Neural progenitor cell (in vitro differentiated cells): ENCODE data around the gene MEG3. TPM values are rescaled to one million over a fixed set of nuclear protein-coding genes. Genes with fewer than 3 reads are reported as not detected.

Experiments
- DNase-seq: peaks from one replicate; pipeline ENCODE4 v3.0.0-alpha.2; 2016; ENCODE audit warnings: low spot score
- H2AFZ ChIP-seq: fragments of 200-600 bp; sonication (generic); replicated peaks from 2 replicates; pipeline ENCODE4 v1.6.1; 2016; ENCODE audit warnings: antibody characterized with exemption
- H3F3A ChIP-seq: fragments of 200-600 bp; sonication (generic); 2 replicates; pipeline ENCODE4 v1.6.1; 2016; ENCODE audit warnings: antibody characterized with exemption, low read depth
- H3K27ac ChIP-seq: fragments of 200-600 bp; sonication (generic); 2 replicates; pipeline ENCODE4 v1.5.1; 2016; ENCODE audit warnings: mild to moderate bottlenecking
- H3K27me3 ChIP-seq: fragments of 200-600 bp; sonication (generic); 2 replicates; pipeline ENCODE4 v1.6.1; 2016; ENCODE audit warnings: mild to moderate bottlenecking, moderate library complexity
- H3K36me3 ChIP-seq: fragments of 200-600 bp; sonication (generic); 2 replicates; pipeline ENCODE4 v1.5.1; 2016
- H3K4me1 ChIP-seq: fragments of 200-600 bp; sonication (generic); 2 replicates; pipeline ENCODE4 v1.6.1; 2016; ENCODE audit warnings: mixed run types
- H3K4me2 ChIP-seq: fragments of 200-600 bp; sonication (generic); 2 replicates; pipeline ENCODE4 v1.6.1; 2016
- H3K4me3 ChIP-seq: fragments of 200-600 bp; sonication (generic); 2 replicates; pipeline ENCODE4 v1.5.1; 2016
- H3K79me2 ChIP-seq: fragments of 200-600 bp; sonication (generic); 2 replicates; pipeline ENCODE4 v1.6.1; 2016; ENCODE audit warnings: low read depth
- H3K9ac ChIP-seq: fragments of 200-600 bp; sonication (generic); 2 replicates; pipeline ENCODE4 v1.6.1; 2016
- H3K9me3 ChIP-seq: fragments of 200-600 bp; sonication (generic); 2 replicates; pipeline ENCODE4 v1.5.1; 2016; ENCODE audit warnings: low read depth
- H4K20me1 ChIP-seq: fragments of 200-600 bp; sonication (generic); 2 replicates; pipeline ENCODE4 v1.6.1; 2016; ENCODE audit warnings: low read depth
- H3K27ac Mint-ChIP-seq: 3 replicates; pipeline ENCODE4 v1.8.0; 2021; ENCODE audit warnings: mixed read lengths
- H3K27me3 Mint-ChIP-seq: 2 replicates; pipeline ENCODE4 v1.8.0; 2022; ENCODE audit warnings: low read depth, mild to moderate bottlenecking, inconsistent platforms, moderate library complexity, mixed read lengths; ENCODE audit not compliant: insufficient read depth
- H3K36me3 Mint-ChIP-seq: 3 replicates; pipeline ENCODE4 v1.8.0; 2021; ENCODE audit warnings: mixed read lengths
- H3K4me1 Mint-ChIP-seq: 3 replicates; pipeline ENCODE4 v1.8.0; 2021; ENCODE audit warnings: mixed read lengths
- H3K4me3 Mint-ChIP-seq: 3 replicates; pipeline ENCODE4 v1.8.0; 2021; ENCODE audit warnings: mild to moderate bottlenecking, moderate library complexity, mixed read lengths
- H3K9me3 Mint-ChIP-seq: 3 replicates; pipeline ENCODE4 v1.8.0; 2020; ENCODE audit warnings: mixed read lengths
- EZH2 ChIP-seq: fragments of 200-600 bp; sonication (generic); IDR thresholded peaks from 2 replicates; pipeline ENCODE4 v1.6.1; 2017; ENCODE audit warnings: antibody characterized with exemption, mild to moderate bottlenecking, moderate library complexity
- EZH2phosphoT487 ChIP-seq: fragments of 200-600 bp; sonication (generic); IDR thresholded peaks from 2 replicates; pipeline ENCODE4 v1.6.1; 2017; ENCODE audit warnings: antibody characterized with exemption
- total RNA-seq: library from RNA; depleted of rRNA; stranded (reverse); fragments of >200 nt; gene quantifications from 2 replicates; pipeline ENCODE4 v1.2.3, GENCODE V29; 2015; ENCODE audit warnings: low replicate concordance
- TF ChIP-seq, protein P1 (sequence below): fragments of 200-600 bp; sonication (generic); IDR thresholded peaks from 2 replicates; pipeline ENCODE4 v1.5.1; 2017; ENCODE audit warnings: antibody characterized with exemption, mild to moderate bottlenecking

The MEG3 gene
- total RNA-seq, 1 donor from 2014 or later: 10.6 TPM

- Mint-ChIP-seq H3K27ac (peak overlapping the region; percentile 29), H3K27me3 (peaks cover 6% of the 10 kb centered on the region), H3K9me3 (peaks cover 2% of the 10 kb centered on the region), H3K4me3 (no peak overlapping the region), H3K36me3 (no peaks in the 10 kb centered on the region), H3K4me1 (peaks cover 29% of the 10 kb centered on the region)
- H3K4me2 ChIP-seq: no peak overlapping the region
- TF ChIP-seq, protein P1, sequence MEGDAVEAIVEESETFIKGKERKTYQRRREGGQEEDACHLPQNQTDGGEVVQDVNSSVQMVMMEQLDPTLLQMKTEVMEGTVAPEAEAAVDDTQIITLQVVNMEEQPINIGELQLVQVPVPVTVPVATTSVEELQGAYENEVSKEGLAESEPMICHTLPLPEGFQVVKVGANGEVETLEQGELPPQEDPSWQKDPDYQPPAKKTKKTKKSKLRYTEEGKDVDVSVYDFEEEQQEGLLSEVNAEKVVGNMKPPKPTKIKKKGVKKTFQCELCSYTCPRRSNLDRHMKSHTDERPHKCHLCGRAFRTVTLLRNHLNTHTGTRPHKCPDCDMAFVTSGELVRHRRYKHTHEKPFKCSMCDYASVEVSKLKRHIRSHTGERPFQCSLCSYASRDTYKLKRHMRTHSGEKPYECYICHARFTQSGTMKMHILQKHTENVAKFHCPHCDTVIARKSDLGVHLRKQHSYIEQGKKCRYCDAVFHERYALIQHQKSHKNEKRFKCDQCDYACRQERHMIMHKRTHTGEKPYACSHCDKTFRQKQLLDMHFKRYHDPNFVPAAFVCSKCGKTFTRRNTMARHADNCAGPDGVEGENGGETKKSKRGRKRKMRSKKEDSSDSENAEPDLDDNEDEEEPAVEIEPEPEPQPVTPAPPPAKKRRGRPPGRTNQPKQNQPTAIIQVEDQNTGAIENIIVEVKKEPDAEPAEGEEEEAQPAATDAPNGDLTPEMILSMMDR: no peak
- TF ChIP-seq EZH2: no peak
- TF ChIP-seq EZH2phosphoT487: no peak
- H3F3A ChIP-seq: peaks cover 10% of the 10 kb centered on the region
- H2AFZ ChIP-seq: no peak overlapping the region
- peaks cover 13% of the 10 kb centered on the region for H3K4me1 ChIP-seq
- no peak overlapping the region for H3K4me3 ChIP-seq
- no peaks in the 10 kb centered on the region for H4K20me1 ChIP-seq
- H3K27me3 ChIP-seq: no peaks in the 10 kb centered on the region
- no peak overlapping the region for H3K27ac ChIP-seq
- no peaks in the 10 kb centered on the region for H3K79me2 ChIP-seq
- no peaks in the 10 kb centered on the region for H3K36me3 ChIP-seq
- H3K9me3 ChIP-seq: no peaks in the 10 kb centered on the region
- no peak for DNase-seq
- no peak overlapping the region for H3K9ac ChIP-seq
Measured at GRCh38 chr14:100819829-100820475, 6.0 kb upstream of the MEG3 start.

DNA sequence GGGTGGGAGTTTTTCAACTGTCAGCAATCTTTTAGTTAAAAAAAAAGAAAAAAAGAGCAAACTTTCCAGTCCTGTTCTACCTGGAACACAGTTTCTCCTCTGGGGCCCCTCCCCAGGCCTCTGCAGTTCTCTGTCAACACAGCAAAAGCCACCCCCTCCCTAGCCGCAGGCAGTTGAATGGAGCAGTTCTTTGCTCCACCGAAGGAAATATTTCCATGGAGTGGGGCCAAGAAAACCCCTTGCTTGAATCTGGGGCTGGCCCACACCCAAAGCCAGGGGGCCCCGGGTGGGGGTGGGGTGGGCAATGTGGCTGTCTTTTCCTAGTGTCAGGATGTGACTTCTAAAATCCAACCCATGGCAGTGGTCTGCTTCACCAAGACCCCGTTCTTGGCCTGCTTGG lies 5.0 kb upstream of the MEG3 start:
- Mint-ChIP-seq H3K27ac (no peak overlapping the region), H3K36me3 (no peaks in the 10 kb centered on the region), H3K4me1 (peaks cover 22% of the 10 kb centered on the region), H3K9me3 (peaks cover 10% of the 10 kb centered on the region), H3K4me3 (no peak overlapping the region), H3K27me3 (peaks cover 10% of the 10 kb centered on the region)
- H2AFZ ChIP-seq: no peak overlapping the region
- no peak overlapping the region for H3K4me2 ChIP-seq
- DNase-seq: no peak
- H3K27me3 ChIP-seq: no peaks in the 10 kb centered on the region
- TF ChIP-seq EZH2 (no peak), EZH2phosphoT487 (no peak)
- H3K4me3 ChIP-seq: no peak overlapping the region
- H3F3A ChIP-seq: peaks cover 9% of the 10 kb centered on the region
- no peaks in the 10 kb centered on the region for H3K9me3 ChIP-seq
- no peaks in the 10 kb centered on the region for H4K20me1 ChIP-seq
- H3K27ac ChIP-seq: no peak overlapping the region
- H3K36me3 ChIP-seq: no peaks in the 10 kb centered on the region
- no peaks in the 10 kb centered on the region for H3K79me2 ChIP-seq
- H3K4me1 ChIP-seq: peaks cover 13% of the 10 kb centered on the region
- H3K9ac ChIP-seq: no peak overlapping the region

- no peak overlapping the region for H3K27ac ChIP-seq
- no peaks in the 10 kb centered on the region for H3K9me3 ChIP-seq
- H3K79me2 ChIP-seq: no peaks in the 10 kb centered on the region
- peaks cover 13% of the 10 kb centered on the region for H3K4me1 ChIP-seq
- no peak overlapping the region for H3K4me2 ChIP-seq
- Mint-ChIP-seq H3K27me3 (peaks cover 10% of the 10 kb centered on the region), H3K4me3 (no peak overlapping the region), H3K36me3 (no peaks in the 10 kb centered on the region), H3K4me1 (peaks cover 15% of the 10 kb centered on the region), H3K9me3 (peaks cover 20% of the 10 kb centered on the region), H3K27ac (no peak overlapping the region)
- H3K36me3 ChIP-seq: no peaks in the 10 kb centered on the region
- TF ChIP-seq, protein P1: no peak
- no peak for TF ChIP-seq EZH2phosphoT487
- TF ChIP-seq EZH2: no peak
- H3K27me3 ChIP-seq: no peaks in the 10 kb centered on the region
- no peak for DNase-seq
- no peak overlapping the region for H2AFZ ChIP-seq
- H3K9ac ChIP-seq: no peak overlapping the region
- no peaks in the 10 kb centered on the region for H3F3A ChIP-seq
- no peaks in the 10 kb centered on the region for H4K20me1 ChIP-seq
- H3K4me3 ChIP-seq: no peak overlapping the region
Measured at GRCh38 chr14:100822013-100822412, 3.9 kb upstream of the MEG3 start.

- no peaks in the 10 kb centered on the region for H3K79me2 ChIP-seq
- H3K4me2 ChIP-seq: no peak overlapping the region
- H3K27me3 Mint-ChIP-seq: peaks cover 13% of the 10 kb centered on the region
- no peak overlapping the region for H3K4me3 ChIP-seq
- H2AFZ ChIP-seq: no peak overlapping the region
- no peak overlapping the region for H3K9ac ChIP-seq
- no peaks in the 10 kb centered on the region for H3K27me3 ChIP-seq
- no peaks in the 10 kb centered on the region for H3K9me3 ChIP-seq
- TF ChIP-seq EZH2phosphoT487 (no peak), EZH2 (no peak)
- TF ChIP-seq, protein P1: no peak
- peaks cover 25% of the 10 kb centered on the region for H3K9me3 Mint-ChIP-seq
- no peak overlapping the region for H3K4me3 Mint-ChIP-seq
- peaks cover 8% of the 10 kb centered on the region for H3K4me1 ChIP-seq
- H3K27ac ChIP-seq: no peak overlapping the region
- no peaks in the 10 kb centered on the region for H3K36me3 ChIP-seq
- peaks cover 1% of the 10 kb centered on the region for H3F3A ChIP-seq
- H3K36me3 Mint-ChIP-seq: peaks cover 4% of the 10 kb centered on the region
- H4K20me1 ChIP-seq: no peaks in the 10 kb centered on the region
- H3K4me1 Mint-ChIP-seq: peaks cover 12% of the 10 kb centered on the region
- DNase-seq: no peak
- H3K27ac Mint-ChIP-seq: peak overlapping the region; percentile 57
Measured at GRCh38 chr14:100822532-100823296, 3.2 kb upstream of the MEG3 start.
